GM19099 (cell line): ENCODE measurements around the gene PIF1.

Experiments used
- POLR2A ChIP-seq: IDR thresholded peaks from 3 replicates; pipeline ENCODE4 v1.6.1; 2011; ENCODE audit warnings: low read depth; ENCODE audit not compliant: insufficient read length; ENCODE audit errors: extremely low read depth

The PIF1 gene

GRCh38 chr15:64807751-64808222 is 17.7 kb downstream of the PIF1 start:
- no peak for TF ChIP-seq POLR2A

DNA sequence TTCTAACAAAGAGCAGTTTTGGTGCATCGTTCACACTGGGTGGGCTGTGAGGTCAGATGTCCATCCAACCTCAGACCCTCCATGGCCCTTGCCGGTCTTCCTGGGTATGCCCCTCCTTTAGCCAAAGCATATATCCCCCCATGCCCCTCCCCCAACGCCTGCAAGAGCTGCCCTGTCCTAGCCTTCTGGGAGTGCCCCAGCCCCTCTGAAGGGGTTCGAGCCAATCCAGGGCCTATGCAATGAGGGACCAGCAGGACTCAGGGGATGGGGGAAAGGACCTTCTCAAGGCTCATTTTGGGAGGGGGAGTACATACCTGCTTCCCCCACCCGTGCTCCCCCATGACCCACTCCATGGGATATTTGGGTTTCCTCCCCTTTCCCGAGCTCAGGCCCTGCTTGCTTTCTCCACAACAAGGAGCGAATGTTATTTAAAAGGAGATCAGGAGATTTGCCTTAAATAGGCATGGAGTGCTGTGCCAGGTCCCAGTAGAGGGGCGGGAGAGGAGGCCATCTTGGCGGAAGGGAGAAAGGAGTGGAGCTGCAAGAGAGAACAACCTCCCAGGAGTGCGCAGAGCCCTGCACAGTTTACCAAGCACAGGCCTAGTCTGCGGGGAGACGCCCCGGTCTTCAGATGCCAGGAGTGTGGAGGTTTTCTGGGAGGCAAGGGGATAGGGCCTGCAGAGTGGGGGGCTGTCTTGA is 18.2 kb downstream of the PIF1 start:
- no peak for TF ChIP-seq POLR2A

DNA sequence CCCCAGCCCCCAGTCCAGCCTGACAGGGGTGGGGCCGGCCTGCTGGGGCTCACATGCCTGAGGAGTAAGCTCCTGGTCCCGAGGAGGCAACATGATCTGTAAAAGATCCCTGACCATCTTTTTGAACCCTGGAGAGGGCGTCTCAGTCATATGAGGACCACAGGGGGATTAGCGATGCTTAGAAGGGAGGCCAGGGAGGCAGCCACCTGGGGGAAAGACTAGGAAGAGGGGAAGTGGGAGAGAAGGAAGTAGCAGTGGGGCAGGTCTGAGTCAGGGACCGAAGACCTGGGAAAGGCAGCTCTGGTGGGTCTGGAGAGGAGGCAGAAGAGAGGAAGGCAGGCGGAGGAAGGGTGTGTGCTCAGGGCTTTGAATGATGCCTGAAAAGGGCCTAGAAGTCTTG is 18.9 kb downstream of the PIF1 start:
- TF ChIP-seq POLR2A, result no peak

DNA sequence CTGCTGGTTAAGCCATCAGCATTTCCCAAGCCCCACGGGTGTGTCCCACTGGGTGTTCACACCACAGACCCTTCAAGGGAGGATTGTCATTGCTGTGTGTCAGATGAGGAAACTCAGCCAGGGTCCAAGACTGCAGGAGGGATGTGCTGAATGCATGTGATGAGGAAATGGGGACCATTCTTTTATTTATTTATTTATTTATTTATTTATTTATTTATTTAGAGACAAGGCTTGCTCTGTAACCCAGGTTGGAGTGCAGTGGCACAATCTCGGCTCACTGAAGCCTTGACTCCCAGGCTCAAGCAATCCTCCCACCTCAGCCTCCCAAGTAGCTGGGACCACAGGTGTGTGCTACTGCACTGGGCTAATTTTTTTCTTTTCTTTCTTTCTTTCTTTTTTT is 20.8 kb downstream of the PIF1 start:
- TF ChIP-seq POLR2A, result no peak

DNA sequence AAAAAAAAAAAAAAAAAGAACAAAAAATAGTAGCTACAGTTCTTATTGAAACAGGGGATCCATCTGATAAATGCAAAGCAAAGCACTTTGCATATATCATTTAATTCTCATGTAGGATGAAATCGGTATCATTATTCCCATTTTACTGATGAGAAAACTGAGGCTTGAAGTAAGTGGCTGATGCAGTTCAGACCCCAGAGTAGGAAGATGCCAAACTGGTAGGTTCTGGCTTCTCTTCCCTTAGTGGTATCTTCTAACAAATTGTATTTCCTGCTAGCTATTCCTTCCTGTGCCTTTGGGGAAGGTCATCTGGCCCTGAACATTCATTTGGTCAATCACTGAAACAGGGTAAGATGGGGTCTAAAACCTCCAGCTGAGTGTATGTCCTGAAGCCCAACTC is 21.9 kb downstream of the PIF1 start:
- TF ChIP-seq POLR2A, result no peak

DNA sequence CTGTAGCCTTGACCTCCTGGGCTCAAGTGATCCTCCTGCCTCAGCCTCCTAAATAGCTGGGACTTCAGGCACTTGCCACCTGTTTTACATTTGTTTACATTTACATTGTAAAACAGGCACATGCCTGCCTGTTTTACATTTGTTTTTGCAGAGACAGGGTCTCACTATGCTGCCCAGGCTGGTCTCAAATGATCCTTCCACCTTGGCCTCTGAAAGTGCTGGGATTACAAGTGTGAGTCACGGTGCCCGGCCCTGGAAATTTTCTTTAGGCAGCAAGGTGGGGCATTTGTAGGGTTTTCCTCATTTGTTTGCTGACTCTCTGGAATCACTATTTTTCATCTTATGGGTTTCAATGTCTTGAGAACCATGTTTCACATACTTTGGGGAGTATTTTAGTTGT is 25.0 kb downstream of the PIF1 start:
- no peak for TF ChIP-seq POLR2A

DNA sequence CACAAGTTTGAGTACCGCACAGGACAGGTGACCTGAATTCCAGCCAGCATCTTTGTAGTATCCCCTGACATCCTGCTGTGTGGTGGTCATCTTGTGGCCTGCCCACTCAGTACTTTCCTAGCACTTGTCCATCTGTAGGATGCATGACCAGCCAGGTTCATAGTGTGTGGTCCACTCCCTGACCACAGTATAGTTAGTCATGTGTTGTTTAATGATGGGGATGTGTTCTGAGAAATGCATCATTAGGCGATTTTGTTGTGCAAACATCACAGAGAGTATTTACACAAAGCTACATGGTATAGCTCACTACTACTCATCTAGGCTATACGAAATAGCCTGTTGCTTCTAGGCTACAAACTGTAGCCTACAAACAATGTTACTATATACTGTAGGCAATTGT is 33.2 kb downstream of the PIF1 start:
- no peak for TF ChIP-seq POLR2A

DNA sequence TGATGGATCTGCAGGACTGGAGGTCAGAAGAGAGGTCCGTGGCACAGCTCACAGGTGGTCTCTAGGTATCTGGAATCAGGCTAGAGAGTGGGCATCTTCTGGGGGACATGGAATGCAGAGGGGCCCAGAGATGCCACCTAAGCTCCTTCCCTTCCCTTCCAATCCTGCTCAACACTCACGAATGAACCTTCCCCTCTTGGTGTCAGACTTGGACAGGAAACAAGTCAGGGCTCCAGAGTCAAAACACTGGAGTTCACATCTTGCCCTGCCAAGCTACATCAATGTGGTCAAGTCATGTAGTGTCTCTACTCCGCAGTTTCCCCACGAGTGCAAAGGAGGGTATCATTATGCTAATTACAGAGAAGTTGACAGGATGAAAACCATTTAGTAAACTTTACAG is 34.0 kb downstream of the PIF1 start:
- TF ChIP-seq POLR2A, result no peak

GRCh38 chr15:64783796-64784195 is 41.7 kb downstream of the PIF1 start:
- no peak for TF ChIP-seq POLR2A

GRCh38 chr15:64782751-64783150 is 42.7 kb downstream of the PIF1 start:
- no peak for TF ChIP-seq POLR2A

DNA sequence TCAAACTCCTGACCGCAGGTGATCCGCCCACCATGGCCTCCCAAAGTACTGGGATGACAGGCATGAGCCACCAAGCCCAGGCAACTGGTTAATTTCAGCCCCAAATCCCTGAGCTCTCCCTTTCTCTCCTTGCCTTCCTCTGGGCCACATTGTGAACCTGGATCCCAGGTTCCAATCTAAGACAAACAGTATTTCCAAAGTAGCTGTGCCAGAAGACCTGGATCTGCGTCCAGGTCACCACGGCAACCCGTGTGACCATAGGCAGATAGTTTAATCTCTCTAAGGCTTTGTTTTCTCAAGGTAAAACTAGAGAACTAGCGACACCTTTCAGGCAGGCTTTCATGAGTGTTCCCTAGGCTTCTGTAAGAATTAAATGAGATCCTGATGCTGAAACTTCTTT is 44.1 kb downstream of the PIF1 start:
- TF ChIP-seq POLR2A, result no peak

DNA sequence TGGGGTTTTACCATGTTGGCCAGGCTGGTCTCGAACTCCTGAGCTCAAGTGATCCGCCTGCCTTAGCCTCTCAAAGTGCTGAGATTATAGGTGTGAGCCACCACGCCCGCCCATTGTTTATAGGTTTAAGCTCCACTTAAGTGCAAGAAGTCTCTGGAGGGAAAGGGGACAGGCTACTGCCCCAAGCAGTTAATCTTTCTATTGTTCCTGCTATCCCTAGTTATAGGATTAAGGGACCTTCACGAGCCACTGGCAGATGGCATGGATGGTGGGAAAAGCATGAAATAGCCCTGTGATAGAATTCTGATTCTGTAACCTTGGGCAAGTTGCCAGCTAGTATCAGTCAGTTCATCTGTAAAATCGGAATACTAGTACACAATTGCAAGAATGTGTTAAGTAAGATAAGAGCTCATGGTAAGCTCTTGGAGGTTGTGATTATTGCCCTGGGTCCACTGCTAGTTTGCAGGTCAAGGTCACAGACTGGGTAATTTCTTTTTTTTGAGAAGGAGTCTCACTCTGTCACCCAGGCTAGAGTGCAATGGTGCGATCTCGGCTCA is 44.8 kb downstream of the PIF1 start:
- TF ChIP-seq POLR2A, result no peak

DNA sequence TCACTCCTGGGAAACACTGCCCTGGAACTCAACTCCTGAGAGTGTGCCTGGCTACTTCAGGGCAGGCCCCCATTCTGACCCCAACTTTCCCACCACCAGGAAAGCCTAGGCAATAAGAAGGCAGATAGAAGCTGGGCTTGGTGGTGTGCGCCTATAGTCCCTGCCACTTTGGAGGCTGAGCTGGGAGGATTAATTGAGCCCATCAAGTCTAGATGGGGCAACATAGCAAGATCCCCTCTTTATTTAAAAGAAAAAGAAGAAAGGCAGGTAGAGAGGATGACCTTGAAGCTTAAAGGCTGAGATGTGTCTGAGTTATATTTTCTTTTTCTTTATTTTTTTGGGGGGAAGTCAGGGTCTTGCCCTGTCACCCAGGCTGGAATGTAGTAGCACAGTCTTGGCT is 45.8 kb downstream of the PIF1 start:
- no peak for TF ChIP-seq POLR2A

GRCh38 chr15:64779024-64779423 is 46.4 kb downstream of the PIF1 start:
- no peak for TF ChIP-seq POLR2A

DNA sequence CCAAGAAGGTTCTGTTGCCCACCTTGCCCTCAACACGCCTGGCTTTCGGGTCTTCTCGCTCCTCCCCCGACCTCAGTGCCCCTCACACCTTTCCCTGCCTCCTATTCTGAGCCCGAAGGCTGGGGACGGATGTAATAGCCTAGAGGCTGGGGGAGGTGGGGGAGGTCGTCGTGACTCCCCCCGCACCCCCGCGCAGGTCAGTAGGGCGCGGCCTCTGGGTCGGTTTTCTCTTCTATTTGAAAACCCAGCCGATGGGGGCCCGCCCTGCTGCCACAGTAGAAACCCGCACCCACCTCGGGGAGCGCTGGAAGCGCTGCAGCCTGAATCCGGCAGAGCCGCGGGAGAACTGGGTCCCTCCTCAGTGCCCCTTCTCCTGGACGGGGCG is 49.1 kb downstream of the PIF1 start:
- no peak for TF ChIP-seq POLR2A

- TF ChIP-seq POLR2A, result peak; percentile 35
Observed at GRCh38 chr15:64775551-64776401, 49.7 kb downstream of the PIF1 start, which contains the start of gene RBPMS2. TSS of gene RBPMS2 (minus strand) at chr15:64775589. CDS start at chr15:64775319, 270 bp downstream.
